HepG2 (cell line): ENCODE results near the gene SBNO2. TPM values are rescaled to one million over a fixed set of nuclear protein-coding genes. Genes with fewer than 3 reads are reported as not detected.

ENCODE experiments used
- ARHGAP35 ChIP-seq: sonication (generic); formaldehyde crosslinking; IDR thresholded peaks from 2 replicates; pipeline ENCODE4 v1.9.0; 2022; ENCODE audit warnings: mild to moderate bottlenecking, inconsistent platforms, moderate library complexity, missing genetic modification reagents, borderline replicate concordance
- FIP1L1 ChIP-seq: fragments of 200-400 bp; formaldehyde crosslinking; IDR thresholded peaks from 2 replicates; pipeline ENCODE4 v1.6.1; 2018; ENCODE audit warnings: low read depth, mild to moderate bottlenecking, low read length, moderate library complexity, borderline replicate concordance; ENCODE audit not compliant: insufficient read depth
- GABPA ChIP-seq, 2 experiments: IDR thresholded peaks; 2 replicates each; pipeline ENCODE4 v1.6.1; 2011 to 2016; ENCODE audit warnings: low read depth in 2 of 2, low read length in 1 of 2, missing biosample characterization in 1 of 2, missing genetic modification characterization in 1 of 2
- HHEX ChIP-seq: IDR thresholded peaks from 2 replicates; pipeline ENCODE4 v1.6.1; 2016; ENCODE audit warnings: control low read depth
- JUNB ChIP-seq: sonication (generic); formaldehyde crosslinking; IDR thresholded peaks from 2 replicates; pipeline ENCODE4 v1.8.0; 2022; ENCODE audit warnings: missing genetic modification reagents, mild to moderate bottlenecking, borderline replicate concordance
- STAG1 ChIP-seq: sonication (generic); formaldehyde crosslinking; IDR thresholded peaks from 2 replicates; pipeline ENCODE4 v1.4.0; 2020; ENCODE audit warnings: missing genetic modification reagents
- ZBTB1 ChIP-seq: sonication (generic); formaldehyde crosslinking; IDR thresholded peaks from 2 replicates; pipeline ENCODE4 v1.4.0; 2020; ENCODE audit warnings: missing genetic modification reagents, borderline replicate concordance
- ZBTB10 ChIP-seq: sonication (generic); formaldehyde crosslinking; IDR thresholded peaks from 2 replicates; pipeline ENCODE4 v1.4.0; 2020; ENCODE audit warnings: missing genetic modification reagents, borderline replicate concordance
- ZC3H13 ChIP-seq: sonication (generic); formaldehyde crosslinking; IDR thresholded peaks from 2 replicates; pipeline ENCODE4 v1.8.1; 2023; ENCODE audit warnings: mild to moderate bottlenecking, missing genetic modification reagents, moderate library complexity
- ZNF546 ChIP-seq: sonication (generic); formaldehyde crosslinking; conservative IDR thresholded peaks from 2 replicates; pipeline ENCODE4 v1.8.1; 2023; ENCODE audit warnings: mild to moderate bottlenecking, missing genetic modification reagents
- polyA plus RNA-seq, 8 experiments: library from polyadenylated mRNA; depleted of rRNA in 3 of 8; stranded (reverse) in 7 of 8; unstranded in 1 of 8; fragments of >200 nt; fragmentation: Illumina TruSeq in 4 of 8; extraction: Trizol in 4 of 8; gene quantifications; 2 replicates each; pipeline versions ENCODE4 v1.2.1 to v1.2.3, GENCODE V29; 2011 to 2016; ENCODE audit warnings: low read depth in 4 of 8, missing spikeins in 1 of 8, mixed read lengths in 1 of 8; ENCODE audit not compliant: insufficient read depth in 1 of 8
- total RNA-seq, 5 experiments: library from RNA; depleted of rRNA; stranded (reverse); fragments of >200 nt; fragmentation: Illumina TruSeq; extraction: Trizol; gene quantifications; 2 replicates each; pipeline ENCODE4 v1.2.3, GENCODE V29; 2016; ENCODE audit warnings: low read depth in 1 of 5

The SBNO2 gene
- total and polyA plus RNA-seq, 2 of the 13 experiments (the other 11 are each of a cell fraction or from before 2014, with no cell fraction given): 8.6 to 10.4 TPM

GRCh38 chr19:1106841-1107660 is 67.0 kb downstream of the SBNO2 start (continued):
- TF ChIP-seq FIP1L1: no peak
- no peak for TF ChIP-seq ZBTB1 (CRISPR knock-in tag)
- 0 out of 2 replicates have a peak, but pooled peaks have one; percentile 39 for TF ChIP-seq ZNF546 (CRISPR knock-in tag)
- TF ChIP-seq STAG1: peak; percentile 35; the same call in 1 of the 2 replicates
- no peak for TF ChIP-seq GABPA (IDR thresholded peaks at IDR 0.05; ENCODE audit: low read depth, low read length)
- TF ChIP-seq GABPA (CRISPR knock-in tag; IDR thresholded peaks at IDR 0.05; ENCODE audit: low read depth): no peak
- TF ChIP-seq ZC3H13 (CRISPR knock-in tag): 0 out of 2 replicates have a peak, but pooled peaks have one; percentile 21
- TF ChIP-seq JUNB (CRISPR knock-in tag): no peak
- no peak for TF ChIP-seq ARHGAP35 (CRISPR knock-in tag)
- TF ChIP-seq ZBTB10 (CRISPR knock-in tag): no peak
- no peak for TF ChIP-seq HHEX (CRISPR knock-in tag)
